IPS DF 19.7 (cell line): ENCODE results near the gene SCLT1.
"Not testable (repeated sequence)": the region's sequence is repeated elsewhere in the genome, so short reads cannot be mapped to it uniquely, and the experiment has no call there.

Source experiments
- DNase-seq: peaks from one replicate; pipeline ENCODE4 v3.0.0-alpha.2; 2013; ENCODE audit warnings: low read depth, low spot score

Gene SCLT1

GRCh38 chr4:129077326-129077725, 16.0 kb downstream of the SCLT1 start:
- no peak for DNase-seq

GRCh38 chr4:129069537-129069936, 23.8 kb downstream of the SCLT1 start:
- not testable (repeated sequence) for DNase-seq

- DNase-seq: no peak
These were observed 28.6 kb downstream of the SCLT1 start for GRCh38 chr4:129064717-129065116.

- DNase-seq: no peak
These were observed 29.7 kb downstream of the SCLT1 start for GRCh38 chr4:129063640-129064039.

- no peak for DNase-seq
These were observed 30.8 kb downstream of the SCLT1 start for GRCh38 chr4:129062580-129062979.

- no peak for DNase-seq
These were observed 34.3 kb downstream of the SCLT1 start for GRCh38 chr4:129059028-129059427.

GRCh38 chr4:129046055-129046959, 47.0 kb downstream of the SCLT1 start:
- DNase-seq: no peak

GRCh38 chr4:129043523-129043922, 49.8 kb downstream of the SCLT1 start:
- no peak for DNase-seq

- DNase-seq: no peak
These were observed 52.9 kb downstream of the SCLT1 start for GRCh38 chr4:129040471-129040870.

- no peak for DNase-seq
These were observed 56.2 kb downstream of the SCLT1 start for GRCh38 chr4:129037093-129037492.

- no peak for DNase-seq
These were observed 78.5 kb downstream of the SCLT1 start for GRCh38 chr4:129014566-129015509.

- DNase-seq: no peak
These were observed 85.2 kb downstream of the SCLT1 start for GRCh38 chr4:129008096-129008495.

GRCh38 chr4:128986908-128987307, 106.4 kb downstream of the SCLT1 start:
- DNase-seq: no peak

- DNase-seq: no peak
These were observed 107.3 kb downstream of the SCLT1 start for GRCh38 chr4:128986019-128986418.

- DNase-seq: no peak
These were observed 109.4 kb downstream of the SCLT1 start for GRCh38 chr4:128983771-128984485.

- DNase-seq: no peak
These were observed 112.0 kb downstream of the SCLT1 start for GRCh38 chr4:128981377-128981776.

- DNase-seq: no peak
These were observed 112.5 kb downstream of the SCLT1 start for GRCh38 chr4:128980816-128981326.

- DNase-seq: no peak
These were observed 113.4 kb downstream of the SCLT1 start for GRCh38 chr4:128979934-128980333.

GRCh38 chr4:128978985-128979384, 114.4 kb downstream of the SCLT1 start:
- no peak for DNase-seq

- DNase-seq: no peak
These were observed 119.2 kb downstream of the SCLT1 start for GRCh38 chr4:128974136-128974581.

GRCh38 chr4:128973384-128973783, 120.0 kb downstream of the SCLT1 start:
- DNase-seq: no peak
